Measurements from ENCODE around the gene TAF11L10. TPM values are rescaled to one million over a fixed set of nuclear protein-coding genes. Genes with fewer than 3 reads are reported as not detected.

Gene TAF11L10
- total and polyA plus RNA-seq, 2 of the 4 experiments (the other 2 are of a cell fraction), result not detected

- no peak within 1 kb of the TSS for H3K27ac ChIP-seq (ENCODE audit: insufficient read depth, low read length)
- BruUV-seq (replicated peaks), result no TSS peak
- dilution Hi-C loops (cut with HindIII; ENCODE audit: low sequenced_read_pairs, unreplicated experiment), result no loop called here
- H3K9ac ChIP-seq (ENCODE audit: low read depth, low read length), result no peak within 1 kb of the TSS
- DNase-seq, result no peak
- no peak within 1 kb of the TSS for H3K4me2 ChIP-seq (ENCODE audit: low read depth, low read length)
- H3K36me3 ChIP-seq (ENCODE audit: control insufficient read depth, insufficient read depth, low read length), result no peaks in the 10 kb centered on the region
- no peak for ATAC-seq (ENCODE audit: low read depth)
- H2BK20ac ChIP-seq (ENCODE audit: low read depth, low read length), result no peak within 1 kb of the TSS
- H4K91ac ChIP-seq (ENCODE audit: insufficient read depth, low read depth, low read length), result no peak within 1 kb of the TSS
- no peak within 1 kb of the TSS for H3K18ac ChIP-seq (ENCODE audit: low read depth, low read length)
- H3K56ac ChIP-seq (ENCODE audit: extremely low read depth, insufficient read depth, low read length), result no peak within 1 kb of the TSS
- no peak within 1 kb of the TSS for H2BK15ac ChIP-seq (ENCODE audit: low read depth, low read length)
- H4K20me1 ChIP-seq (ENCODE audit: insufficient read depth, low read length), result no peaks in the 10 kb centered on the region
- no peaks in the 10 kb centered on the region for H3K27me3 ChIP-seq (ENCODE audit: control insufficient read depth, insufficient read depth, low read length)
- intact Hi-C loops (cut with micrococcal nuclease), result no loop called here
- no peaks in the 10 kb centered on the region for H3K4me1 ChIP-seq (ENCODE audit: control insufficient read depth, insufficient read depth, low read length)
- no peak within 1 kb of the TSS for H2BK5ac ChIP-seq (ENCODE audit: low read depth, low read length, poor library complexity, severe bottlenecking)
- ChIA-PET CTCF (no interaction called here), POLR2A (ENCODE audit: unreplicated experiment) (no interaction called here)
- H3K23ac ChIP-seq (ENCODE audit: low read depth, low read length), result no peak within 1 kb of the TSS
- no peak within 1 kb of the TSS for H4K8ac ChIP-seq (ENCODE audit: low read depth in 2 of 2, low read length in 2 of 2)
- no peak within 1 kb of the TSS for H4K5ac ChIP-seq (ENCODE audit: low read depth, low read length)
- WGBS, 2 experiments (ENCODE audit: extremely low coverage in 2 of 2, insufficient read length in 1 of 2), result 54% methylated on average over 3 of the region's 5 CpGs; no CpG with 5 or more reads in 1 of the 2 experiments
- TF ChIP-seq RCOR1 (IDR thresholded peaks at IDR 0.05; ENCODE audit: insufficient replicate concordance, low read length) (no peak), RAD21 (IDR thresholded peaks at IDR 0.05; ENCODE audit: low read length) (no peak), ELK1 (IDR thresholded peaks at IDR 0.05; ENCODE audit: borderline replicate concordance, low read depth, low read length) (no peak), CHD1 (IDR thresholded peaks at IDR 0.05; ENCODE audit: low read depth, low read length) (no peak), RFX5 (IDR thresholded peaks at IDR 0.05; ENCODE audit: low read depth, low read length) (no peak), FOS (IDR thresholded peaks at IDR 0.05; ENCODE audit: low read depth, low read length) (no peak), USF2 (IDR thresholded peaks at IDR 0.05; ENCODE audit: low read depth, low read length) (no peak), MXI1 (IDR thresholded peaks at IDR 0.05; ENCODE audit: borderline replicate concordance, low read depth, low read length) (no peak), CEBPB (IDR thresholded peaks at IDR 0.05; ENCODE audit: low read depth, low read length) (no peak), NFE2L2 (IDR thresholded peaks at IDR 0.05; ENCODE audit: low read depth, low read length) (no peak), MAZ (IDR thresholded peaks at IDR 0.05; ENCODE audit: borderline replicate concordance, low read depth, low read length) (no peak), SMC3 (IDR thresholded peaks at IDR 0.05; ENCODE audit: low read depth, low read length) (no peak), POLR2A (IDR thresholded peaks at IDR 0.05; ENCODE audit: low read depth, low read length) (no peak), MAFK (IDR thresholded peaks at IDR 0.05; ENCODE audit: low read depth, low read length) (no peak), BHLHE40 (IDR thresholded peaks at IDR 0.05; ENCODE audit: low read depth, low read length) (no peak)
- TF ChIP-seq, protein P1, sequence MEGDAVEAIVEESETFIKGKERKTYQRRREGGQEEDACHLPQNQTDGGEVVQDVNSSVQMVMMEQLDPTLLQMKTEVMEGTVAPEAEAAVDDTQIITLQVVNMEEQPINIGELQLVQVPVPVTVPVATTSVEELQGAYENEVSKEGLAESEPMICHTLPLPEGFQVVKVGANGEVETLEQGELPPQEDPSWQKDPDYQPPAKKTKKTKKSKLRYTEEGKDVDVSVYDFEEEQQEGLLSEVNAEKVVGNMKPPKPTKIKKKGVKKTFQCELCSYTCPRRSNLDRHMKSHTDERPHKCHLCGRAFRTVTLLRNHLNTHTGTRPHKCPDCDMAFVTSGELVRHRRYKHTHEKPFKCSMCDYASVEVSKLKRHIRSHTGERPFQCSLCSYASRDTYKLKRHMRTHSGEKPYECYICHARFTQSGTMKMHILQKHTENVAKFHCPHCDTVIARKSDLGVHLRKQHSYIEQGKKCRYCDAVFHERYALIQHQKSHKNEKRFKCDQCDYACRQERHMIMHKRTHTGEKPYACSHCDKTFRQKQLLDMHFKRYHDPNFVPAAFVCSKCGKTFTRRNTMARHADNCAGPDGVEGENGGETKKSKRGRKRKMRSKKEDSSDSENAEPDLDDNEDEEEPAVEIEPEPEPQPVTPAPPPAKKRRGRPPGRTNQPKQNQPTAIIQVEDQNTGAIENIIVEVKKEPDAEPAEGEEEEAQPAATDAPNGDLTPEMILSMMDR (conservative IDR thresholded peaks at IDR 0.05; ENCODE audit: low read depth, low read length), result no peak
- H3K79me1 ChIP-seq (ENCODE audit: low read depth in 1 of 2, low read length in 2 of 2), result no peaks in the 10 kb centered on the region
- H3K9me1 ChIP-seq (ENCODE audit: insufficient read depth, low read length), result no peaks in the 10 kb centered on the region
- no peaks in the 10 kb centered on the region for H3K9me3 ChIP-seq (ENCODE audit: control insufficient read depth, insufficient read depth, low read length)
- no peak within 1 kb of the TSS for H2AK5ac ChIP-seq (ENCODE audit: low read depth, low read length)
- H3K4me3 ChIP-seq (ENCODE audit: insufficient read depth, low read depth, low read length), result no peak within 1 kb of the TSS
- no peak within 1 kb of the TSS for H2AFZ ChIP-seq (replicated peaks; ENCODE audit: low read length, poor library complexity)
- no peak within 1 kb of the TSS for H2AK9ac ChIP-seq (replicated peaks; ENCODE audit: low read depth, low read length, poor library complexity)
- H3K4ac ChIP-seq (ENCODE audit: low read depth, low read length), result no peak within 1 kb of the TSS
- no peak within 1 kb of the TSS for H2BK120ac ChIP-seq (ENCODE audit: low read depth, low read length)
- no peak within 1 kb of the TSS for H3K14ac ChIP-seq (replicated peaks; ENCODE audit: low read depth, low read length)
- in situ Hi-C loops (cut with MboI; ENCODE audit: low sequenced_read_pairs), result no loop called here
Measured at GRCh38 chr5:17634160-17634559, 36.5 kb upstream of the TAF11L10 start, which contains the start of gene TAF11L14. Gene TAF11L14, plus strand, starts transcription at chr5:17634460.
